IMR-90 (cell line): ENCODE results near the gene NTMT2. TPM values are rescaled to one million over a fixed set of nuclear protein-coding genes. Genes with fewer than 3 reads are reported as not detected.

Experiments used
- ATAC-seq: fragments of 200-7000 bp; cut with Tn5 transposase; 2 replicates; pipeline ENCODE4 v1.9.1; 2020; ENCODE audit warnings: low read depth, mild to moderate bottlenecking, moderate library complexity
- BruUV-seq: library from RNA; stranded (reverse); fragments of 400-500 nt; replicated peaks from 2 replicates; lab custom pipeline; 2021; lab: Mats Ljungman, UMichigan
- CTCF ChIA-PET: fragments of 300-600 bp; formaldehyde crosslinking; extraction: SDS; loops from one replicate; lab custom pipeline; 2021; ENCODE audit warnings: antibody characterized with exemption; lab: Yijun Ruan, JAX
- POLR2A ChIA-PET: fragments of 300-600 bp; sonication (Branson Sonifier 250); formaldehyde crosslinking; loops from one replicate; lab custom pipeline; 2022; ENCODE audit warnings: antibody characterized with exemption; ENCODE audit not compliant: unreplicated experiment; lab: Charles Lee
- DNase-seq: peaks from one replicate; pipeline ENCODE4 v3.0.0; 2013
- H2AFZ ChIP-seq: replicated peaks from 2 replicates; pipeline ENCODE3; 2013; ENCODE audit warnings: low read length, mild to moderate bottlenecking; ENCODE audit not compliant: poor library complexity
- H2AK5ac ChIP-seq: 2 replicates; pipeline ENCODE4 v1.6.1; 2013; ENCODE audit warnings: low read depth, low read length, inconsistent platforms
- H2AK9ac ChIP-seq: replicated peaks from 2 replicates; pipeline ENCODE3; 2013; ENCODE audit warnings: mild to moderate bottlenecking, low read depth, low read length, moderate library complexity; ENCODE audit not compliant: poor library complexity
- H2BK120ac ChIP-seq: 2 replicates; pipeline ENCODE4 v1.6.1; 2013; ENCODE audit warnings: low read depth, low read length, inconsistent platforms
- H2BK15ac ChIP-seq: 3 replicates; pipeline ENCODE4 v1.6.1; 2013; ENCODE audit warnings: low read depth, low read length, inconsistent platforms
- H2BK20ac ChIP-seq: 2 replicates; pipeline ENCODE4 v1.6.1; 2013; ENCODE audit warnings: low read depth, mild to moderate bottlenecking, inconsistent platforms, low read length, moderate library complexity
- H2BK5ac ChIP-seq: 2 replicates; pipeline ENCODE4 v1.6.1; 2013; ENCODE audit warnings: mild to moderate bottlenecking, low read depth, low read length, inconsistent platforms; ENCODE audit not compliant: poor library complexity, severe bottlenecking
- H3K14ac ChIP-seq: replicated peaks from 2 replicates; pipeline ENCODE4 v1.6.1; 2013; ENCODE audit warnings: low read depth, low read length, inconsistent platforms
- H3K18ac ChIP-seq: 2 replicates; pipeline ENCODE4 v1.6.1; 2013; ENCODE audit warnings: low read depth, low read length, control low read depth
- H3K23ac ChIP-seq: 2 replicates; pipeline ENCODE4 v1.6.1; 2013; ENCODE audit warnings: low read depth, low read length, inconsistent platforms
- H3K27ac ChIP-seq: 2 replicates; pipeline ENCODE4 v1.5.1; 2013; ENCODE audit warnings: mild to moderate bottlenecking, control low read depth, low read length; ENCODE audit not compliant: insufficient read depth
- H3K27me3 ChIP-seq: 2 replicates; pipeline ENCODE4 v1.6.1; 2013; ENCODE audit warnings: low read length; ENCODE audit not compliant: control insufficient read depth, insufficient read depth
- H3K36me3 ChIP-seq: 2 replicates; pipeline ENCODE4 v1.6.1; 2013; ENCODE audit warnings: low read length, mixed read lengths; ENCODE audit not compliant: control insufficient read depth, insufficient read depth
- H3K4ac ChIP-seq: 2 replicates; pipeline ENCODE4 v1.6.1; 2013; ENCODE audit warnings: low read depth, low read length, inconsistent platforms
- H3K4me1 ChIP-seq: 2 replicates; pipeline ENCODE4 v1.6.1; 2013; ENCODE audit warnings: low read length, mixed read lengths; ENCODE audit not compliant: control insufficient read depth, insufficient read depth
- H3K4me2 ChIP-seq: 2 replicates; pipeline ENCODE4 v1.6.1; 2013; ENCODE audit warnings: low read depth, mild to moderate bottlenecking, control low read depth, low read length, moderate library complexity
- H3K4me3 ChIP-seq: 2 replicates; pipeline ENCODE4 v1.5.1; 2013; ENCODE audit warnings: low read depth, mild to moderate bottlenecking, control low read depth, low read length, moderate library complexity; ENCODE audit not compliant: insufficient read depth
- H3K56ac ChIP-seq: 2 replicates; pipeline ENCODE4 v1.6.1; 2013; ENCODE audit warnings: low read length, inconsistent platforms; ENCODE audit not compliant: insufficient read depth; ENCODE audit errors: extremely low read depth
- H3K79me1 ChIP-seq, 2 experiments: 2 replicates each; pipeline ENCODE4 v1.6.1; 2013; ENCODE audit warnings: low read length in 2 of 2, inconsistent platforms in 1 of 2, low read depth in 1 of 2
- H3K9ac ChIP-seq: 2 replicates; pipeline ENCODE4 v1.6.1; 2013; ENCODE audit warnings: low read depth, low read length, control low read depth
- H3K9me1 ChIP-seq: 2 replicates; pipeline ENCODE4 v1.6.1; 2013; ENCODE audit warnings: low read length, inconsistent platforms; ENCODE audit not compliant: insufficient read depth
- H3K9me3 ChIP-seq: 2 replicates; pipeline ENCODE4 v1.6.1; 2013; ENCODE audit warnings: low read length; ENCODE audit not compliant: control insufficient read depth, insufficient read depth
- H4K20me1 ChIP-seq: 2 replicates; pipeline ENCODE4 v1.6.1; 2013; ENCODE audit warnings: low read length, inconsistent platforms; ENCODE audit not compliant: insufficient read depth
- H4K5ac ChIP-seq: 2 replicates; pipeline ENCODE4 v1.6.1; 2013; ENCODE audit warnings: mild to moderate bottlenecking, low read depth, low read length, control low read depth
- H4K8ac ChIP-seq, 2 experiments: 2 replicates each; pipeline ENCODE4 v1.6.1; 2013; ENCODE audit warnings: low read depth in 2 of 2, low read length in 2 of 2, control low read depth in 1 of 2, inconsistent platforms in 1 of 2
- H4K91ac ChIP-seq: 2 replicates; pipeline ENCODE4 v1.6.1; 2013; ENCODE audit warnings: low read depth, low read length, inconsistent platforms; ENCODE audit not compliant: insufficient read depth
- BHLHE40 ChIP-seq: fragments of 150-350 bp; IDR thresholded peaks from 2 replicates; pipeline ENCODE4 v1.6.1; 2016; ENCODE audit warnings: mild to moderate bottlenecking, low read depth, low read length
- CHD1 ChIP-seq: IDR thresholded peaks from 2 replicates; pipeline ENCODE4 v1.6.1; 2012; ENCODE audit warnings: low read depth, low read length, improper control_type of control experiment
- MAZ ChIP-seq: IDR thresholded peaks from 2 replicates; pipeline ENCODE4 v1.6.1; 2012; ENCODE audit warnings: low read depth, mild to moderate bottlenecking, low read length, improper control_type of control experiment, moderate library complexity, borderline replicate concordance
- NFE2L2 ChIP-seq: fragments of 150-350 bp; IDR thresholded peaks from 2 replicates; pipeline ENCODE4 v1.6.1; 2016; ENCODE audit warnings: low read depth, mild to moderate bottlenecking, low read length
- RAD21 ChIP-seq: IDR thresholded peaks from 2 replicates; pipeline ENCODE4 v1.6.1; 2012; ENCODE audit warnings: low read length, improper control_type of control experiment
- WGBS, 2 experiments: methylation state at CpG; one replicate each; pipeline versions ENCODE4 v1.1.5 to v1.1.7; 2013; ENCODE audit warnings: missing lambda C conversion rate in 2 of 2; ENCODE audit not compliant: insufficient read length in 1 of 2; ENCODE audit errors: extremely low coverage in 2 of 2; 5-methylcytosine and 5-hydroxymethylcytosine counted together
- dilution Hi-C: fragments of 300-500 bp; cut with HindIII; formaldehyde crosslinking; loops from one replicate; pipeline ENCODE4 v1.14.3; 2018; ENCODE audit warnings: low sequenced_read_pairs; ENCODE audit not compliant: unreplicated experiment
- in situ Hi-C: fragments of 300-500 bp; cut with MboI; formaldehyde crosslinking; loops from 3 replicates; pipeline ENCODE4 v1.14.3; 2019; ENCODE audit warnings: low sequenced_read_pairs, inconsistent platforms, mixed read lengths
- intact Hi-C: fragments of 100-400 bp; cut with micrococcal nuclease; formaldehyde crosslinking; loops from 2 replicates; pipeline ENCODE4 v1.10.0; 2022
- polyA plus RNA-seq, 3 experiments: library from polyadenylated mRNA; depleted of rRNA; stranded (reverse); fragments of >200 nt; gene quantifications; 2 replicates each; pipeline ENCODE4 v1.2.3, GENCODE V29; 2012; ENCODE audit warnings: low replicate concordance in 1 of 3
- total RNA-seq: library from RNA; depleted of rRNA; stranded (reverse); fragments of >200 nt; gene quantifications from 2 replicates; pipeline ENCODE4 v1.2.3, GENCODE V29; 2012
- TF ChIP-seq, protein P1 (sequence below): conservative IDR thresholded peaks from 2 replicates; pipeline ENCODE4 v1.5.1; 2012; ENCODE audit warnings: mild to moderate bottlenecking, low read depth, low read length, improper control_type of control experiment

NTMT2 gene
- total and polyA plus RNA-seq, 2 of the 4 experiments (the other 2 are of a cell fraction), result not detected

DNA sequence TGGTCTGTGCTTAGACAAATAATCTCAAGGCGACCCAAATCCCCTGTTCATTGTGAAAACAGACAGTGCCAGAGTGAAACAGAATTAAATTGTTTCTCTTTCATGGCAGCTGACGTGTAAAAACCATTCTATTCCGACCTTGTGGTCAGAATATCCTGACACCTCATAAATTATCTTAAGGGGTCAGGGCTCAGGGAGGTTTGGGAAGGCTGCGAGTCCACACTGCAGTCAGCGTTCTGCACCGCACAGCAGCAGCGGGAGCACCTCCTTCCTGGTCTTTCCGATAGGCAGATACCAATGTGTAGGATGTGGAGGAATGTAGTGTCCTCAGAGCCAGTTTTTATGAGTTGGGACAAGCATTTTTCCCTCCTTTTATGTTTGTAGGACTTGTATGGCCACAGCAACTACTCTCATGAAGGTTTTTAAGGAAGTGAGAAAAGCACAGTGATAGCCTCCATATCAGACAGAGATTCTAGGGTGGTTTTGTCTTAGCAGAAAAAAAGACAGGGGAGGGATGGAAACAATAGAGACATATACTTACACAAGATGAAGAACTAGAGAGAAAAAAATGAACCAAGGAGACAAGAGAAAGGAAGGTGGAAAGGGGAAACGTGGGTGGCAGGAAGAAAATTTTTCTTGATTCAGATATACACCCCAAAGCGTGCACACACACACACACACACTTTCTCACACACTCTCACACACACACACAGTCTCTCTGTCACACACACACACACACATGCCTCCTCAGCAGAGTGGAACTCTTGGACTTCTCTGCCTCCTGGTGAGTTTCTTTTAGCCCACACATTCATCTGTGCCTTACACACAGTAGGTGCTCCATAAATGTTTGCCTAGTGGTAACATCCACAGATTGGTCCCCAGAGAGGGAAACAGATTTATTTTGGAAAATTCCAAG is 68.6 kb downstream of the NTMT2 start:
- no peak overlapping the region for H2BK5ac ChIP-seq
- ChIA-PET POLR2A (no interaction called here), CTCF (no interaction called here)
- H3K27me3 ChIP-seq, result no peaks in the 10 kb centered on the region
- DNase-seq, result peak; percentile 28
- H4K20me1 ChIP-seq, result no peaks in the 10 kb centered on the region
- intact Hi-C loops, result loop anchor here (10.0 kb wide), 1 partner anchor 320 kb away; the partner anchor contains the start of gene GORAB
- no peaks in the 10 kb centered on the region for H3K9me3 ChIP-seq
- H3K36me3 ChIP-seq, result no peaks in the 10 kb centered on the region
- H2BK120ac ChIP-seq, result no peak overlapping the region
- H3K23ac ChIP-seq, result no peak overlapping the region
- no peaks in the 10 kb centered on the region for H3K79me1 ChIP-seq
- H3K4ac ChIP-seq, result no peak overlapping the region
- no peak overlapping the region for H2BK20ac ChIP-seq
- dilution Hi-C loops, result no loop called here
- in situ Hi-C loops, result no loop called here
- ATAC-seq, result peak; percentile 75
- 17% methylated on average over 1 of the region's 10 CpGs; no CpG with 5 or more reads in 1 of the 2 experiments for WGBS, 2 experiments
- no peaks in the 10 kb centered on the region for H3K4me1 ChIP-seq
- BruUV-seq, result no TSS peak
- H2AFZ ChIP-seq, result no peak overlapping the region
- no peak overlapping the region for H2BK15ac ChIP-seq
- no peak overlapping the region for H3K4me3 ChIP-seq
- H3K14ac ChIP-seq, result no peak overlapping the region
- H3K9ac ChIP-seq, result no peak overlapping the region
- H3K18ac ChIP-seq, result no peak overlapping the region; the same call in 1 of the 2 replicates
- TF ChIP-seq, protein P1, sequence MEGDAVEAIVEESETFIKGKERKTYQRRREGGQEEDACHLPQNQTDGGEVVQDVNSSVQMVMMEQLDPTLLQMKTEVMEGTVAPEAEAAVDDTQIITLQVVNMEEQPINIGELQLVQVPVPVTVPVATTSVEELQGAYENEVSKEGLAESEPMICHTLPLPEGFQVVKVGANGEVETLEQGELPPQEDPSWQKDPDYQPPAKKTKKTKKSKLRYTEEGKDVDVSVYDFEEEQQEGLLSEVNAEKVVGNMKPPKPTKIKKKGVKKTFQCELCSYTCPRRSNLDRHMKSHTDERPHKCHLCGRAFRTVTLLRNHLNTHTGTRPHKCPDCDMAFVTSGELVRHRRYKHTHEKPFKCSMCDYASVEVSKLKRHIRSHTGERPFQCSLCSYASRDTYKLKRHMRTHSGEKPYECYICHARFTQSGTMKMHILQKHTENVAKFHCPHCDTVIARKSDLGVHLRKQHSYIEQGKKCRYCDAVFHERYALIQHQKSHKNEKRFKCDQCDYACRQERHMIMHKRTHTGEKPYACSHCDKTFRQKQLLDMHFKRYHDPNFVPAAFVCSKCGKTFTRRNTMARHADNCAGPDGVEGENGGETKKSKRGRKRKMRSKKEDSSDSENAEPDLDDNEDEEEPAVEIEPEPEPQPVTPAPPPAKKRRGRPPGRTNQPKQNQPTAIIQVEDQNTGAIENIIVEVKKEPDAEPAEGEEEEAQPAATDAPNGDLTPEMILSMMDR, result no peak
- TF ChIP-seq CHD1 (no peak), RAD21 (no peak), MAZ (no peak), NFE2L2 (no peak), BHLHE40 (no peak)
- H3K56ac ChIP-seq, result no peak overlapping the region
- H2AK5ac ChIP-seq, result no peak overlapping the region
- H3K4me2 ChIP-seq, result peak overlapping the region; percentile 74
- H2AK9ac ChIP-seq, result no peak overlapping the region
- no peak overlapping the region for H4K5ac ChIP-seq
- no peak overlapping the region for H4K8ac ChIP-seq
- no peak overlapping the region for H4K91ac ChIP-seq
- no peak overlapping the region for H3K27ac ChIP-seq
- no peaks in the 10 kb centered on the region for H3K9me1 ChIP-seq
